Coronary artery (tissue), 2 donors: ENCODE measurements around the gene PRELID2.

ENCODE experiments used
- DNase-seq: peaks from one replicate; pipeline ENCODE4 v3.0.0-alpha.2; 2017; ENCODE audit warnings: low spot score
- H3K27ac ChIP-seq, 2 donors: fragments of 200-600 bp; sonication (generic); one replicate each; pipeline ENCODE4 v1.5.1; 2016 to 2019
- H3K4me3 ChIP-seq: fragments of 200-600 bp; sonication (generic); 2 replicates; pipeline ENCODE4 v1.5.1; 2016; ENCODE audit warnings: mild to moderate bottlenecking, moderate library complexity
- CTCF ChIP-seq: fragments of 200-600 bp; sonication (generic); IDR thresholded peaks from one replicate; pipeline ENCODE4 v1.5.1; 2019; ENCODE audit warnings: antibody characterized with exemption

PRELID2 gene

GRCh38 chr5:145811834-145812625, 23.1 kb downstream of the PRELID2 start:
- no peak overlapping the region for H3K4me3 ChIP-seq
- TF ChIP-seq CTCF = no peak
- no peak for DNase-seq
- no peak overlapping the region for H3K27ac ChIP-seq

GRCh38 chr5:145806923-145807322, 28.2 kb downstream of the PRELID2 start:
- H3K4me3 ChIP-seq = no peak overlapping the region
- no peak overlapping the region for H3K27ac ChIP-seq
- no peak for TF ChIP-seq CTCF
- DNase-seq = no peak

- DNase-seq = no peak
- H3K4me3 ChIP-seq = no peak overlapping the region
- no peak for TF ChIP-seq CTCF
- H3K27ac ChIP-seq = no peak overlapping the region
Measured at GRCh38 chr5:145805819-145806218, 29.3 kb downstream of the PRELID2 start.

GRCh38 chr5:145804701-145805100, 30.4 kb downstream of the PRELID2 start:
- H3K27ac ChIP-seq = no peak overlapping the region
- no peak for DNase-seq
- no peak overlapping the region for H3K4me3 ChIP-seq
- TF ChIP-seq CTCF = no peak

- no peak overlapping the region for H3K4me3 ChIP-seq
- no peak overlapping the region for H3K27ac ChIP-seq
- no peak for TF ChIP-seq CTCF
- no peak for DNase-seq
Measured at GRCh38 chr5:145803112-145804004, 31.8 kb downstream of the PRELID2 start.

GRCh38 chr5:145801195-145801594, 33.9 kb downstream of the PRELID2 start:
- no peak overlapping the region for H3K27ac ChIP-seq
- no peak overlapping the region for H3K4me3 ChIP-seq
- no peak for TF ChIP-seq CTCF
- no peak for DNase-seq
